Upper lobe of left lung (tissue), 6 donors: ENCODE measurements around the gene WDR59. TPM values are rescaled to one million over a fixed set of nuclear protein-coding genes. Genes with fewer than 3 reads are reported as not detected.

Experiments used
- ATAC-seq, 2 donors: fragments of 200-7000 bp; cut with Tn5 transposase; one replicate each; pipeline ENCODE4 v1.9.1; 2022; ENCODE audit warnings: mild to moderate bottlenecking in 2 of 2, moderate library complexity in 2 of 2; ENCODE audit not compliant: low FRiP score in 2 of 2
- DNase-seq, 2 donors: peaks; one replicate each; pipeline ENCODE4 v3.0.0-alpha.2; 2019 to 2020
- H3K27ac ChIP-seq, 4 donors: fragments of 200-600 bp; sonication (generic); one replicate each; pipeline ENCODE4 v1.5.1; 2016 to 2019
- H3K27me3 ChIP-seq, 4 donors: fragments of 200-600 bp; sonication (generic); one replicate each; pipeline ENCODE4 v1.5.1; 2017 to 2019
- H3K36me3 ChIP-seq, 4 donors: fragments of 200-600 bp; sonication (generic); one replicate each; pipeline ENCODE4 v1.5.1; 2016 to 2019
- H3K4me1 ChIP-seq, 4 donors: fragments of 200-600 bp; sonication (generic); one replicate each; pipeline ENCODE4 v1.5.1; 2018 to 2019
- H3K4me3 ChIP-seq, 4 donors: fragments of 200-600 bp; sonication (generic); one replicate each; pipeline ENCODE4 v1.5.1; 2017 to 2019; ENCODE audit warnings: mild to moderate bottlenecking in 2 of 4, moderate library complexity in 1 of 4
- H3K9me3 ChIP-seq, 4 donors: fragments of 200-600 bp; sonication (generic); one replicate each; pipeline ENCODE4 v1.5.1; 2018 to 2019
- CTCF ChIP-seq, 6 experiments: fragments of 450-650 bp in 4 of 6; fragments of 200-600 bp in 2 of 6; sonication (generic) in 2 of 6; IDR thresholded peaks; one replicate each; pipeline ENCODE4 v1.5.1; 2016 to 2019; ENCODE audit warnings: antibody characterized with exemption in 6 of 6
- EP300 ChIP-seq, 4 donors: sonication (generic); formaldehyde crosslinking; IDR thresholded peaks; one replicate each; pipeline ENCODE4 v1.5.1; 2017; ENCODE audit warnings: antibody characterized with exemption in 4 of 4, control low read depth in 2 of 4
- POLR2A ChIP-seq, 4 donors: fragments of 450-650 bp; IDR thresholded peaks; one replicate each; pipeline ENCODE4 v1.5.1; 2016 to 2017; ENCODE audit warnings: antibody characterized with exemption in 4 of 4, mild to moderate bottlenecking in 2 of 4
- POLR2AphosphoS5 ChIP-seq, 2 donors: sonication (generic); formaldehyde crosslinking; IDR thresholded peaks; one replicate each; pipeline ENCODE4 v1.5.1; 2017; ENCODE audit warnings: antibody characterized with exemption in 2 of 2
- WGBS, 2 donors: methylation state at CpG; one replicate each; pipeline ENCODE4 v1.1.5; 2017 to 2018; 5-methylcytosine and 5-hydroxymethylcytosine counted together
- total RNA-seq, 6 donors: library from RNA; depleted of rRNA in 4 of 6; stranded (reverse); fragments of >200 nt in 4 of 6; gene quantifications; one replicate each; pipeline versions ENCODE4 v1.1.0 to v1.2.1, GENCODE V29; 2016 to 2021
- donor health status: DM: no; HTN: no; CAD: no; lungs with moderate emphysema.
- donor health status: DM: no; HTN: yes; CAD: no; lungs with severe emphysema.

Gene WDR59, protein sequence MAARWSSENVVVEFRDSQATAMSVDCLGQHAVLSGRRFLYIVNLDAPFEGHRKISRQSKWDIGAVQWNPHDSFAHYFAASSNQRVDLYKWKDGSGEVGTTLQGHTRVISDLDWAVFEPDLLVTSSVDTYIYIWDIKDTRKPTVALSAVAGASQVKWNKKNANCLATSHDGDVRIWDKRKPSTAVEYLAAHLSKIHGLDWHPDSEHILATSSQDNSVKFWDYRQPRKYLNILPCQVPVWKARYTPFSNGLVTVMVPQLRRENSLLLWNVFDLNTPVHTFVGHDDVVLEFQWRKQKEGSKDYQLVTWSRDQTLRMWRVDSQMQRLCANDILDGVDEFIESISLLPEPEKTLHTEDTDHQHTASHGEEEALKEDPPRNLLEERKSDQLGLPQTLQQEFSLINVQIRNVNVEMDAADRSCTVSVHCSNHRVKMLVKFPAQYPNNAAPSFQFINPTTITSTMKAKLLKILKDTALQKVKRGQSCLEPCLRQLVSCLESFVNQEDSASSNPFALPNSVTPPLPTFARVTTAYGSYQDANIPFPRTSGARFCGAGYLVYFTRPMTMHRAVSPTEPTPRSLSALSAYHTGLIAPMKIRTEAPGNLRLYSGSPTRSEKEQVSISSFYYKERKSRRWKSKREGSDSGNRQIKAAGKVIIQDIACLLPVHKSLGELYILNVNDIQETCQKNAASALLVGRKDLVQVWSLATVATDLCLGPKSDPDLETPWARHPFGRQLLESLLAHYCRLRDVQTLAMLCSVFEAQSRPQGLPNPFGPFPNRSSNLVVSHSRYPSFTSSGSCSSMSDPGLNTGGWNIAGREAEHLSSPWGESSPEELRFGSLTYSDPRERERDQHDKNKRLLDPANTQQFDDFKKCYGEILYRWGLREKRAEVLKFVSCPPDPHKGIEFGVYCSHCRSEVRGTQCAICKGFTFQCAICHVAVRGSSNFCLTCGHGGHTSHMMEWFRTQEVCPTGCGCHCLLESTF
- 100 to 1,000 TPM in 1 of 6 donors, 10 to 100 TPM in 5; 16.0 to 138 (median 37.5) TPM for total RNA-seq

DNA sequence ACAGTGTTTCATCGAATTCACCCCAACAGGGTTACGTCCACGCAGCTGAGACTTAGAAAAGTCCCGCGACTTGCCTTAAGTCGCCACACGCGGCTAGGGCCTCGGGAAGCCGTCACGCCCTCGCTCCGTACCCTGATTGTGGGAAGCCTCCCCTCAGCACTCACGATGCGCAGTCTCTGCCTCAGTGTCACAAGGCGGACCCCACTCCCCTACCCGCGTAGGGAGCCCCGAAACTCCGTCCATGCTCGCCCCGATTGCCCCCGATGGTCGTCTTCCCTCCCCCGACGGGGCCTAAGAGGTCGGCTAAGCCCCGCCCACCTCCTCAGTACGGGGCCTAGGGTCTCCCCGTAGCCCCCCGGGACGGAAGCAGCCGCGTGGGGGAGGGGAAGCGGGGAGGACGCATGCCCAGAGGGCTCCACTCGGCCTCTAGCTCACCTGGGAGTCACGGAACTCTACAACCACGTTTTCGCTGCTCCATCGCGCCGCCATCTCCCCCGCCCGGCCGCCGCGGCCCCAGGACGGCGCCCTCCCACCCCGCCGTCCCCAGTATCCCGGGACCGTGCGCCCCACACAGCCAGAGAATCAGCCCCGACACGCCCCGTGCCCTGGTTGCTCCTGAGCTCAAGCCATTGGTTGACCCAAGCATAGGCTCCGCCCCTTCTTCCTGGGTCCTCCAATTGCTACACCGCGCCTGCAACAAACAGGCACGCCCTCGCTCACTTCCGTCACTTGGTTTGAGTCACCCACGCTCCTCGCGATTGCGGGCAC lies at the start of gene WDR59:
Gene WDR59 (minus strand): TSS at position 595 of the 768 bp plus-strand sequence. CDS start 106 bp downstream, at position 489.
- Histone ChIP-seq H3K36me3 (no peaks in the 10 kb centered on the region), H3K27ac (peak within 1 kb of the TSS; percentile 77 to 93 (median 83)), H3K27me3 (no peaks in the 10 kb centered on the region), H3K9me3 (no peaks in the 10 kb centered on the region), H3K4me3 (peak within 1 kb of the TSS; percentile 81 to 100 (median 94)), H3K4me1 (peaks cover 0 to 13% (median 9%) of the 10 kb centered on the region in 4 donors)
- WGBS, 2 donors = 0 to 1% methylated on average over 1 to 59 of the region's 68 CpGs
- TF ChIP-seq EP300 (IDR thresholded peaks at IDR 0.05) (no peak), POLR2AphosphoS5 (IDR thresholded peaks at IDR 0.05) (peak; percentile 35 to 74), POLR2A (IDR thresholded peaks at IDR 0.05) (peak in 3 of 4 donors; percentile 15 to 62 (median 60)), CTCF (IDR thresholded peaks at IDR 0.05) (no peak)
- peak; percentile 100 for ATAC-seq
- peak; percentile 96 to 100 for DNase-seq

- no peak overlapping the region for H3K27ac ChIP-seq
- DNase-seq = no peak
- peaks cover 0 to 4% (median under 1%) of the 10 kb centered on the region in 4 donors for H3K9me3 ChIP-seq
- H3K27me3 ChIP-seq = no peaks in the 10 kb centered on the region
- H3K4me3 ChIP-seq = no peak overlapping the region
- ATAC-seq = no peak
- H3K36me3 ChIP-seq = no peaks in the 10 kb centered on the region
- TF ChIP-seq EP300 (IDR thresholded peaks at IDR 0.05) = no peak
- TF ChIP-seq CTCF (IDR thresholded peaks at IDR 0.05) = no peak
- no peak for TF ChIP-seq POLR2A (IDR thresholded peaks at IDR 0.05)
- TF ChIP-seq POLR2AphosphoS5 (IDR thresholded peaks at IDR 0.05) = no peak
- peaks cover 0 to 11% (median 3%) of the 10 kb centered on the region in 4 donors for H3K4me1 ChIP-seq
Observed at GRCh38 chr16:75032655-75033054, 47.7 kb upstream of the WDR59 start.

- H3K27me3 ChIP-seq = no peaks in the 10 kb centered on the region
- H3K4me1 ChIP-seq = peaks cover 11 to 22% (median 16%) of the 10 kb centered on the region in 4 donors
- H3K9me3 ChIP-seq = no peaks in the 10 kb centered on the region
- H3K27ac ChIP-seq = no peak overlapping the region
- no peak for TF ChIP-seq CTCF (IDR thresholded peaks at IDR 0.05)
- no peak for TF ChIP-seq POLR2AphosphoS5 (IDR thresholded peaks at IDR 0.05)
- no peak for TF ChIP-seq POLR2A (IDR thresholded peaks at IDR 0.05)
- no peak for TF ChIP-seq EP300 (IDR thresholded peaks at IDR 0.05)
- ATAC-seq (no peak), DNase-seq (no peak)
- no peak overlapping the region for H3K4me3 ChIP-seq
- no peaks in the 10 kb centered on the region for H3K36me3 ChIP-seq
Observed at GRCh38 chr16:75029854-75030253, 44.9 kb upstream of the WDR59 start.

DNA sequence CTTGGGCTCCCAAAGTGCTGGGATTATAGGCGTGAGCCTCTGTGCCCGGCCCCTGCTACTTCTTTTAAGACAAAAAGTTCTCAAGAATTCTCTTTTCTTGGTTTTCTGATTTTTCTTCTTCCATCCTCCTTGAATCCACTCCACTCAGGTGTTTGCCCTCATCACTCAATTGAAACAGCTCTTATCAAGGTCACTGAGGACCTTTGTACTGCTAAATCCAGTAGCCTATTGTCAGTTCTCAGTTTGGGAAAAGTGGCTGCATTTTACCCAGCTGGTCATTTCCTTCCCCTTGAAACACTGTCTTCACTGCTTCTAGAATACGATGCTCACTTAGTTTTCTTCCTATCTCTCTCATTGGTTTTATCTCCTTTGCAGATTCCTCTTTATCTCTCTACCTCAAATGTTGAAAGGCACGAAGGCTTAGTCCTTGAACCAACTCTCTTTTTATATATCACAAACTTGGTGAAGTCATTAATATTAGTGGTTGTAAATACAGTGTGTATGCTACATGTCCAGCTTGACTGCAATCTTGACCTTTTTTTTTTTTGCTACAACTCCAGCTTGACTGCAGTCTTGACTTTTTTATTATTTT lies 43.7 kb upstream of the WDR59 start:
- H3K27me3 ChIP-seq = no peaks in the 10 kb centered on the region
- H3K4me3 ChIP-seq = no peak overlapping the region
- H3K36me3 ChIP-seq = no peaks in the 10 kb centered on the region
- DNase-seq (no peak), ATAC-seq (no peak)
- H3K9me3 ChIP-seq = no peaks in the 10 kb centered on the region
- TF ChIP-seq POLR2A (IDR thresholded peaks at IDR 0.05) = no peak
- no peak overlapping the region for H3K27ac ChIP-seq
- H3K4me1 ChIP-seq = peaks cover 14 to 27% (median 23%) of the 10 kb centered on the region in 4 donors
- 67 to 72% methylated on average over 4 of the region's 4 CpGs for WGBS, 2 donors
